Measurements from ENCODE around the gene KLK8. TPM values are rescaled to one million over a fixed set of nuclear protein-coding genes. Genes with fewer than 3 reads are reported as not detected.
A peak's percentile ranks its signal among the peaks of the same experiment; 100 is the strongest.

Gene KLK8
- total and polyA plus RNA-seq, 2 experiments from 2014 or later = 4.9 to 14.6 TPM

- ATAC-seq = peak; percentile 74
- Mint-ChIP-seq H3K36me3 (ENCODE audit: low read depth) (no peaks in the 10 kb centered on the region; the same call in 2 of the 3 replicates), H3K9me3 (no peaks in the 10 kb centered on the region; the same call in 2 of the 3 replicates), H3K27me3 (ENCODE audit: insufficient read depth, low read depth, poor library complexity) (peaks cover 5% of the 10 kb centered on the region), H3K4me3 (no peak overlapping the region; the same call in 2 of the 3 replicates), H3K4me1 (peaks cover 32% of the 10 kb centered on the region), H3K27ac (peak overlapping the region; percentile 30; the same call in 1 of the 2 replicates)
- Histone ChIP-seq H3K4me3 (no peak overlapping the region), H3K79me2 (replicated peaks; ENCODE audit: insufficient read depth) (no peaks in the 10 kb centered on the region), H3K4me1 (ENCODE audit: insufficient read depth) (peaks cover 16% of the 10 kb centered on the region), H3K36me3 (ENCODE audit: insufficient read depth) (no peaks in the 10 kb centered on the region), H3K4me2 (peak overlapping the region; percentile 40), H4K20me1 (replicated peaks; ENCODE audit: insufficient read depth) (no peaks in the 10 kb centered on the region), H3K27me3 (ENCODE audit: insufficient read depth) (no peaks in the 10 kb centered on the region), H3K9me2 (ENCODE audit: insufficient read depth) (no peaks in the 10 kb centered on the region), H3K27ac (ENCODE audit: low read depth) (no peak overlapping the region), H2AFZ (no peak overlapping the region; the same call in 1 of the 2 replicates), H3F3A (replicated peaks; ENCODE audit: low read depth) (no peaks in the 10 kb centered on the region)
- DNase-seq (ENCODE audit: low spot score) = peak; percentile 74
- no peak for TF ChIP-seq REST (IDR thresholded peaks at IDR 0.05; ENCODE audit: unreplicated experiment)
- TF ChIP-seq JUNB (IDR thresholded peaks at IDR 0.05; ENCODE audit: unreplicated experiment) = no peak
- no peak for TF ChIP-seq NANOG (IDR thresholded peaks at IDR 0.05; ENCODE audit: borderline replicate concordance)
- no peak for TF ChIP-seq POLR2AphosphoS5 (IDR thresholded peaks at IDR 0.05; ENCODE audit: low read depth)
- TF ChIP-seq CTCF (conservative IDR thresholded peaks at IDR 0.05; ENCODE audit: low read depth in 2 of 2) = no peak
- TF ChIP-seq STAT1 (IDR thresholded peaks at IDR 0.05; ENCODE audit: unreplicated experiment) = no peak
- no peak for TF ChIP-seq EZH2phosphoT487 (IDR thresholded peaks at IDR 0.05; ENCODE audit: unreplicated experiment)
- no peak for TF ChIP-seq ZNF114 (CRISPR knock-in tag; IDR thresholded peaks at IDR 0.05)
- no peak for TF ChIP-seq CREB1 (CRISPR knock-in tag; IDR thresholded peaks at IDR 0.05; ENCODE audit: low read depth)
- no peak for TF ChIP-seq ZNF462 (CRISPR knock-in tag; IDR thresholded peaks at IDR 0.05)
- TF ChIP-seq ETS1 (IDR thresholded peaks at IDR 0.05) = no peak
Observed at GRCh38 chr19:50975766-50976165, 25.6 kb downstream of the KLK8 start.

Measured in GM23338 (cell line).